ENCODE data around the gene TBC1D30.

Gene TBC1D30

DNA sequence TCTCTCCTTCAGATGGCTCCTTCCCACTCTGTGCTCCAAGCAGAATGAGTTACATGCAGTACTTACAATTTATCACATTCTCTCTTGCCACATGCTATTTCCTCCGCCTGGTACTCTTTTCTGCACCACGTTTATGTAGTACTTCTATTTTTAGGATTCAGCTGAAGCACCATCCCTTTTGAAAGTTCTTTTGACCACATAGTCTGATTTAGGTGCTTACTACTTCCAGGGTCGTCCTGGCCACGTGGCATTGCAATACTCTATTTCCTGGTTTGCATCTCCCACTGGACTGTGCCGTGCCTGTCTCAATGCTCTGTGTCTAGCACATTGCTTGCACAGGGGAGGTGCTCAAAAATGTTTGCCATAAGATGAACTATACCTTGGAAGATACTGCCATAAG is 16.3 kb upstream of the TBC1D30 start:
- DNase-seq (ENCODE audit: low read depth): no peak
- H3K9ac ChIP-seq (ENCODE audit: low read length): no peak overlapping the region
- H3K9me3 ChIP-seq (ENCODE audit: control insufficient read depth, low read length): no peaks in the 10 kb centered on the region
- H3K27me3 ChIP-seq (replicated peaks; ENCODE audit: control insufficient read depth, insufficient read depth, low read length): no peaks in the 10 kb centered on the region
- H3K4me1 ChIP-seq (ENCODE audit: control insufficient read depth, insufficient read depth, low read length): peaks cover 15% of the 10 kb centered on the region
- H3K4me3 ChIP-seq (ENCODE audit: low read length): no peak overlapping the region
- H3K36me3 ChIP-seq (ENCODE audit: control insufficient read depth, insufficient read depth, low read length, severe bottlenecking): no peaks in the 10 kb centered on the region

DNA sequence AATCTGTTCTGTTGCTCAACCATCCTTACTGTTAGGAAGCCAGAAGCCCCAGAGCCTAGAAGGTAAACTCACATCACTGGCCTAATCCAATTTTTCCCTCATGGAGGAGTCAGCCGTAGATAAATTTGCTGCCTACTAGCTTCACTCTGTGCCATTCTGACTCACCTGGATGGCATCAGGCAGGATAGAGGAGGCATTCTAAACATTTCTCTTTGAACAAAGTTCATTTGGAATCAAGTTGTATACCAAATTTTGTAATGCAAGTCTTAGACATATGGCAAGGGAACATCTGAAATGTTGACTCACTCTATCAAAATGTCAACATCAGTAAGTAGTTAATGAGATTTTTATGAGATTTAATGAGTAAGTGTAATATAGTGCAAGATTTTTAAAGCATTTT is 13.6 kb upstream of the TBC1D30 start:
- Histone ChIP-seq H3K9ac (ENCODE audit: low read length) (no peak overlapping the region), H3K4me1 (ENCODE audit: control insufficient read depth, insufficient read depth, low read length) (peaks cover 21% of the 10 kb centered on the region), H3K9me3 (ENCODE audit: control insufficient read depth, low read length) (no peaks in the 10 kb centered on the region), H3K4me3 (ENCODE audit: low read length) (no peak overlapping the region), H3K27me3 (replicated peaks; ENCODE audit: control insufficient read depth, insufficient read depth, low read length) (no peaks in the 10 kb centered on the region), H3K36me3 (ENCODE audit: control insufficient read depth, insufficient read depth, low read length, severe bottlenecking) (no peaks in the 10 kb centered on the region)
- DNase-seq (ENCODE audit: low read depth): no peak

DNA sequence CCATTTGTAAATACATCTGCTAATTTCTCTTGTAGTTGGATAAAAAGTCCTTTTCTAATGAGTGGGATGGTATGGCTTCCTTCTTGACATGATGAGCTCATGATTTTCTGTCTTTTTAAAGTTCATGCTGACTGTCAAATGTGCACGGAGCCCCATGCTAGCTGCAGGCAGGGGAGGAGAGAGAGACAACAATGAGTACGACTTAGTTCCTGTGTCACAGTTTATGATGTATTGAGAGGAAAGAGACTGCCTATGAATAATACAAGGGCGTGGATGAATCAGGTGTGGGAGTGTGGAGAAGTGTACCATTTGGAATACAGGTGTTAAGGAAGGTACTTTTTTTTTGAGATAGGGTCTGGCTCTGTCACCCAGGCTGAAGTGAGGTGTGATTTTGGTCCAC is 10.7 kb upstream of the TBC1D30 start:
- Histone ChIP-seq H3K4me1 (ENCODE audit: control insufficient read depth, insufficient read depth, low read length) (peaks cover 20% of the 10 kb centered on the region), H3K9me3 (ENCODE audit: control insufficient read depth, low read length) (no peaks in the 10 kb centered on the region), H3K27me3 (replicated peaks; ENCODE audit: control insufficient read depth, insufficient read depth, low read length) (no peaks in the 10 kb centered on the region), H3K4me3 (ENCODE audit: low read length) (no peak overlapping the region), H3K9ac (ENCODE audit: low read length) (no peak overlapping the region), H3K36me3 (ENCODE audit: control insufficient read depth, insufficient read depth, low read length, severe bottlenecking) (no peaks in the 10 kb centered on the region)
- no peak for DNase-seq (ENCODE audit: low read depth)

DNA sequence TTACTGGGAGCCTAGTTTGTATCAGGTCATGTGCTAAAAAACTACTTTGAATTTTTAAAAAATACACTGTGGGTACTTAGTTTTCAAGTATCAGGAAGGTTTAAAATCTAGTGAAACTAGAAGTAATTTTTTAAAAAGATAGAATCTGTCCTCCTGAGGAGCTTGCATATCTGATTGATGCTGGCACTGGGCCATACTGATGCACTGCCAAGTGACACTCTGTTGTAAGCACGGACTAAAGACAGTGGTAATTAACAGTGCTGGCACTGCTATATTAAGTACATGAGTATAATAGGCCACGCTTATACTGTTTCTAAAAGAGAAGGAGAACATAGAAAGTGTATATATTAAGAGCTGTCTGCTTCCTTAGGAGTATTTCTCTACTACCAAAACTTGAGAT is 10.0 kb upstream of the TBC1D30 start:
- no peaks in the 10 kb centered on the region for H3K27me3 ChIP-seq (replicated peaks; ENCODE audit: control insufficient read depth, insufficient read depth, low read length)
- no peaks in the 10 kb centered on the region for H3K9me3 ChIP-seq (ENCODE audit: control insufficient read depth, low read length)
- DNase-seq (ENCODE audit: low read depth): no peak
- H3K9ac ChIP-seq (ENCODE audit: low read length): no peak overlapping the region
- H3K4me1 ChIP-seq (ENCODE audit: control insufficient read depth, insufficient read depth, low read length): peaks cover 20% of the 10 kb centered on the region
- no peak overlapping the region for H3K4me3 ChIP-seq (ENCODE audit: low read length)
- no peaks in the 10 kb centered on the region for H3K36me3 ChIP-seq (ENCODE audit: control insufficient read depth, insufficient read depth, low read length, severe bottlenecking)

DNA sequence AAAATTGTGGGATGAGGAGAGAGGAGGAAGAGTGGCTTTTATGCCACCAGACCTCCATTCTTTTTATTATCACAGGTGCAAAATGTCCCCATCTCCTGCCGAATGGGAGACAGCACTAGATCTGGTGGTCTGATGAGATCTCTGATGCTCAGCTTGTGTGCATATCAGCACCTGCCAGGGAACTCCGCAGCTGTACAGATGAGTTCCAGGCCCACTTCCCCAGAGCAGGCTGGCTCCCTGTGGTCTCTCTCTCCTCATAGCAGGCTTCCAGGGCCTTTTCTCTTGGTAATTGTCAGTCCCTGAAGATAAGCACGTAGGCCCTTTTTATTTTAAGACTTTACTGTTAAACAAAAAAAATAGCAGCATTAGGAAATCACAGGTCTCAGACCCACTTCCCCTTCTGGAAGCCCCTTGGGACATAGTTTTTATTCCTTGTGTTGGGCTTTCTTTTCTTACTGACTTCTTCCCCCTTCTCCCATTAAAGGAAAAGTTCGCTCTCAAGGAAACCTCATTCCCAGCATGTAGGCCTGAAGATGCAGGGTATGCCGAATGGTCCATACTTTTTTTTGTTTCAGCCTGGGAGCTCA is 4.5 kb upstream of the TBC1D30 start:
- H3K9ac ChIP-seq (ENCODE audit: low read length): no peak overlapping the region
- peaks cover 12% of the 10 kb centered on the region for H3K9me3 ChIP-seq (ENCODE audit: control insufficient read depth, low read length)
- H3K27me3 ChIP-seq (replicated peaks; ENCODE audit: control insufficient read depth, insufficient read depth, low read length): peaks cover 1% of the 10 kb centered on the region
- H3K36me3 ChIP-seq (ENCODE audit: control insufficient read depth, insufficient read depth, low read length, severe bottlenecking): no peaks in the 10 kb centered on the region
- H3K4me3 ChIP-seq (ENCODE audit: low read length): no peak overlapping the region
- peaks cover 8% of the 10 kb centered on the region for H3K4me1 ChIP-seq (ENCODE audit: control insufficient read depth, insufficient read depth, low read length)
- no peak for DNase-seq (ENCODE audit: low read depth)

DNA sequence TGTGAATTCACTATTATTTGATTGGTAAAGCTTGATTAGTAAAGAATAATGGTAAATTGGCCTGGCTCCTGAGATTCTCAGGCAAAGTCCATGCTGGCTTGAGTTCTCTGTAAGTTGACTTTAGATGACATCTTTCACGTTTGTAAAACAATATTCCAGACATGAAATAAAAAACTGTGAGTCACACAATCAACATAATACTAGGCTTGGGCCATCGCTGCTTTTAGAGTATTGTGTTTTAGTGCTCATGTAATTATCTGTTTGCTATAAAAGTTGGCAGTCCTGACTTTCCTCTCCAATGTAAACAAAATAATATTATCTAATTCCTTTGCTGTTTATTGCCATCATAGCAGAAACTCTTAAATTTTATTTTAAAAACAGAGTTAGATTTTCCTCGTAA is 3.9 kb upstream of the TBC1D30 start:
- peaks cover 12% of the 10 kb centered on the region for H3K9me3 ChIP-seq (ENCODE audit: control insufficient read depth, low read length)
- no peak for DNase-seq (ENCODE audit: low read depth)
- no peaks in the 10 kb centered on the region for H3K36me3 ChIP-seq (ENCODE audit: control insufficient read depth, insufficient read depth, low read length, severe bottlenecking)
- H3K4me1 ChIP-seq (ENCODE audit: control insufficient read depth, insufficient read depth, low read length): peaks cover 8% of the 10 kb centered on the region
- H3K4me3 ChIP-seq (ENCODE audit: low read length): no peak overlapping the region
- peaks cover 8% of the 10 kb centered on the region for H3K27me3 ChIP-seq (replicated peaks; ENCODE audit: control insufficient read depth, insufficient read depth, low read length)
- no peak overlapping the region for H3K9ac ChIP-seq (ENCODE audit: low read length)

DNA sequence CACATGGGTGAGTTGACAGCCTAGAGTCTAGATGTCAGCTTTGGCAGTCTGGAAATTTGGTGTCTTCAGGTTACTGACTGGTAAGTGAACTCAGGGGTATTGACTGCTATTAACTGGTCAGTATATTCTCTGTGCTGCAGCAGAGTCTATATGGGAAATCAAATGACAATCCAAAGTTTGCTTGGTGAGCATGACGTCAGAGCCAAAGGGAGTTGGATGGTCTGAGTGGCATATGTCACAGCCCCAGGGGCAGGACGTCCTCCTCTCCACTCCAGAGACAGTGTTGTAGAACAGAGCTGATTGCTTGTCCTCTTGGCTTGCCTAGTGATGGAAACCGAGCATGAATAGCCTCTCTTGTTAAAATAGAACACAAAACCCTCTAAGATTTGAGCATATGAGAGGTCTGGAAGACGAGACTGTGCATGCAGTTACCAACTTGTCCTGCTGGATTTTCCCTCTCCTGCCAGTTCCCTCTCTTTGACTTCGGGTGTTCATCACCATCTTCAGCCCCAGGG is 3.3 kb upstream of the TBC1D30 start:
- peaks cover 10% of the 10 kb centered on the region for H3K4me1 ChIP-seq (ENCODE audit: control insufficient read depth, insufficient read depth, low read length)
- no peak overlapping the region for H3K4me3 ChIP-seq (ENCODE audit: low read length)
- H3K27me3 ChIP-seq (replicated peaks; ENCODE audit: control insufficient read depth, insufficient read depth, low read length): peaks cover 14% of the 10 kb centered on the region

DNA sequence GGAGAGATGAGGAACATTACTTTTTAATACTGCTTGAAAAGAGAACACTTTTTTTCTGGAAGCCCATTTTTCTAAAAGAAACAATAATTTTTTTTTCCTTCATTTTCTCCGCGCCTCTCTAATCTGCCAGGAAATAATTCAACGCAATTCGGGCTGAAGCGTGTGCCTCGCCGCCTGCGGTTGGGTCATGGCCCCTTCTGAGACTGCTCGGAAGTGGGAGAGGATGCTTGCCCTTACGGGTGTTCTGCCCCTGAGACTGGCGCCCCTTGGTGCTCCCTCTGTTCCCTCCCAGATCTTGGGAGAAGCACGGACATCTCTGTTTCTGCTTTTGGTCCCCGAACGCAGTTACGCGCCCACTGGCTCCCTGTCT is 332 bp upstream of the TBC1D30 start:
- H3K4me1 ChIP-seq (ENCODE audit: control insufficient read depth, insufficient read depth, low read length): peaks cover 11% of the 10 kb centered on the region
- no peak overlapping the region for H3K9ac ChIP-seq (ENCODE audit: low read length)
- H3K9me3 ChIP-seq (ENCODE audit: control insufficient read depth, low read length): peaks cover 12% of the 10 kb centered on the region
- peak overlapping the region; percentile 80 for H3K4me3 ChIP-seq (ENCODE audit: low read length)
- H3K27me3 ChIP-seq (replicated peaks; ENCODE audit: control insufficient read depth, insufficient read depth, low read length): peaks cover 39% of the 10 kb centered on the region
- no peaks in the 10 kb centered on the region for H3K36me3 ChIP-seq (ENCODE audit: control insufficient read depth, insufficient read depth, low read length, severe bottlenecking)
- DNase-seq (ENCODE audit: low read depth): no peak

More for the DNA sequence above, 3.3 kb upstream of the TBC1D30 start:
- no peak overlapping the region for H3K9ac ChIP-seq (ENCODE audit: low read length)
- H3K9me3 ChIP-seq (ENCODE audit: control insufficient read depth, low read length): peaks cover 12% of the 10 kb centered on the region
- DNase-seq (ENCODE audit: low read depth): no peak
- no peaks in the 10 kb centered on the region for H3K36me3 ChIP-seq (ENCODE audit: control insufficient read depth, insufficient read depth, low read length, severe bottlenecking)

DNA sequence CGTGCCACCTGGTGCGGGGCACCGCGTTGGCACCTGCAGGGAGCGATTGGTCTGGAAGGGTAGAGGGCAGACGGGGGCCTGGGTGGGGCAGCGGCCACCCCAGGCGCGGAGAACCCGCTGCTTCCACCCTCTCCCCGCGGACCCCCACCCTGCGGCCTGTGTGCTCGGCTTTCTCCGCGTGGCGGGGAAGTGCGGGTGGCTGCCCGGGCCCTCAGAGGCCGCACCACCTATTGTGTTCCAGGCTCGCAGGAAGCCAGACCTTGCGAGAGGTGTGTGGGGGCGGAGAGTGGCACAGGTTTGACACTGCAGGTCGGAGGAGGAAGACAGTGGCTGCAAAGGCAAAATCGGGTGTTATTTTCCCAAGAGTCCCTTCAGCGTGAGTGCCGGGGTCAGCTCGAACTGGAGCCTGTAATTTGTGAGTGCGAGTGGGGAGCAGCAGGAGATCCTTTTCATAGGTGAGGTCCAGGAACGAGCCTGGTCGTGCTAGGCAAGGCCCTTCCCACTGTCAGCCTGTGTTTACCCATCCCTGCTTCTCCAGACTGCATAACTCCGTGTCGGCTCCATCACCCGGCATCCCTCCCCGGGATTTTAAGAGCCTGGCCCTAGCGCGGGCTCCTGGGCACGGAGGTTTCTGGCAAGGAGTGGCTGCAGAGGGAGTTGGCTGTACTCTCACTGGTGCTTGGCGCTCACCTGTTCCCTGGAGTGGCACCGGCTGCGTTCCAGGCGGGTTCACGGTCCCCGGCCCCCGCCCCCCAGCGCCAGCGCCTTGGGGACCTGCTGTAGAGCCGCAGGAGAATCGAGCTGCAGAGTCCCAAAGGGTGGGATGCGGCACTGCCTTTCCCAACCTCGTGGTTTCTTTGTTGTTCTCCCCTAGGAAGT is 935 bp downstream of the TBC1D30 start:
- Histone ChIP-seq H3K4me3 (ENCODE audit: low read length) (peak overlapping the region; percentile 80), H3K9me3 (ENCODE audit: control insufficient read depth, low read length) (peaks cover 12% of the 10 kb centered on the region), H3K36me3 (ENCODE audit: control insufficient read depth, insufficient read depth, low read length, severe bottlenecking) (no peaks in the 10 kb centered on the region), H3K4me1 (ENCODE audit: control insufficient read depth, insufficient read depth, low read length) (peaks cover 11% of the 10 kb centered on the region), H3K9ac (ENCODE audit: low read length) (no peak overlapping the region), H3K27me3 (replicated peaks; ENCODE audit: control insufficient read depth, insufficient read depth, low read length) (peaks cover 46% of the 10 kb centered on the region)
- no peak for DNase-seq (ENCODE audit: low read depth)

DNA sequence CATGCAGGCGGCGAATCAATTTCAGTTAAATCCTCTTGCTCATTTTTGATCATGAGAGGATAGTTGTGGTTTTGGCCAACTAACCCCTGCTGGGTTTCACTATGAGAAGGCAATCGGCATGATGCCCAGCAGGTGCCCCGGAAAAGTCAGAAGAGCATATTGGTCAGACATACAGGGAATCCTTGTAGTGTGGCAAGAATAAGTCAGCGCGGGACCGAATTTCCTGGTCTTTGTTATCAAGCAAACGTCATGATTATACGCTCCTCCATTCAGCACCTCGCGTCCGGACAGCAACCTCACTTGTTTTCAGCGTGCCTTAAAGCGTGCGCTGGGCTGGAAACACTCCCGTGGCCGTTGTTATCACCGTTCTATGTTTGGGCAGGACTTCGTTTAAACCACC is 1.8 kb downstream of the TBC1D30 start:
- no peak overlapping the region for H3K4me3 ChIP-seq (ENCODE audit: low read length)
- no peak overlapping the region for H3K9ac ChIP-seq (ENCODE audit: low read length)
- H3K27me3 ChIP-seq (replicated peaks; ENCODE audit: control insufficient read depth, insufficient read depth, low read length): peaks cover 46% of the 10 kb centered on the region
- DNase-seq (ENCODE audit: low read depth): peak; percentile 69
- peaks cover 10% of the 10 kb centered on the region for H3K9me3 ChIP-seq (ENCODE audit: control insufficient read depth, low read length)
- H3K36me3 ChIP-seq (ENCODE audit: control insufficient read depth, insufficient read depth, low read length, severe bottlenecking): no peaks in the 10 kb centered on the region
- H3K4me1 ChIP-seq (ENCODE audit: control insufficient read depth, insufficient read depth, low read length): peaks cover 11% of the 10 kb centered on the region

DNA sequence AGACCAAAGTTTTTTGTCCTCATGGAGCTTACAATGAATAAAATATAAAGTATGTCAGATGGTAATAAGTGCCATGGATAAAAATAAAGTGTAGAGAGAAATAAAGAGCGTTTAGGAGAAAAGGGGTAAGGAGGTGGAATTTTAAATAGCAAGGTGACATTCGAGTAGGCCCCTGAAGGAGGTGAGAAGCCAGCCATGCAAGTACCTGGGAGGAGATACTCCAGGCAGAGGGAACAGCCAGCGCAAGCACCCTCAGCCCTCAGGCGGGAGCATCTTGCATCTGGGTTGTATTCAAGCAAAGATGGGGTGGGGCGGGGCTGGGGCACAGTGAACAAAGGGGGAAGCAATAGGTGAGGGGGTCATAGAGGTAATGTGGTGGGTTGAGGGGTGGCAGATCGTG is 4.3 kb downstream of the TBC1D30 start:
- Histone ChIP-seq H3K4me3 (ENCODE audit: low read length) (no peak overlapping the region), H3K9me3 (ENCODE audit: control insufficient read depth, low read length) (no peaks in the 10 kb centered on the region), H3K4me1 (ENCODE audit: control insufficient read depth, insufficient read depth, low read length) (peaks cover 11% of the 10 kb centered on the region), H3K9ac (ENCODE audit: low read length) (no peak overlapping the region), H3K36me3 (ENCODE audit: control insufficient read depth, insufficient read depth, low read length, severe bottlenecking) (no peaks in the 10 kb centered on the region), H3K27me3 (replicated peaks; ENCODE audit: control insufficient read depth, insufficient read depth, low read length) (peaks cover 46% of the 10 kb centered on the region)
- DNase-seq (ENCODE audit: low read depth): no peak
